Spleen (tissue), 11 donors: ENCODE data around the gene FAT1. TPM values are rescaled to one million over a fixed set of nuclear protein-coding genes. Genes with fewer than 3 reads are reported as not detected.

Experiments
- DNase-seq: peaks from one replicate; pipeline ENCODE4 v3.0.0-alpha.2; 2020
- H3K27ac ChIP-seq, 8 donors: fragments of 200-600 bp; sonication (generic) in 7 of 8; 1 replicate in 4 of 8; 2 replicates in 4 of 8; pipeline versions ENCODE4 v1.5.0 to v1.8.0; 2016 to 2021; ENCODE audit warnings: inconsistent platforms in 4 of 8, mild to moderate bottlenecking in 4 of 8, moderate library complexity in 1 of 8
- H3K27me3 ChIP-seq, 7 donors: fragments of 200-600 bp; sonication (generic) in 6 of 7; replicated peaks in 1 of 7; 1 replicate in 4 of 7; 2 replicates in 3 of 7; pipeline versions ENCODE4 v1.5.0 to v1.8.0; 2016 to 2021; ENCODE audit warnings: inconsistent platforms in 3 of 7, mild to moderate bottlenecking in 1 of 7
- H3K36me3 ChIP-seq, 6 donors: fragments of 200-600 bp; sonication (generic) in 5 of 6; 1 replicate in 4 of 6; 2 replicates in 2 of 6; pipeline versions ENCODE4 v1.5.0 to v1.8.0; 2016 to 2021; ENCODE audit warnings: inconsistent platforms in 2 of 6
- H3K4me1 ChIP-seq, 6 donors: fragments of 200-600 bp; sonication (generic) in 5 of 6; 1 replicate in 3 of 6; 2 replicates in 3 of 6; pipeline versions ENCODE4 v1.5.0 to v1.8.0; 2016 to 2021; ENCODE audit warnings: inconsistent platforms in 3 of 6
- H3K4me3 ChIP-seq, 8 donors: fragments of 200-600 bp; sonication (generic) in 7 of 8; 1 replicate in 4 of 8; 2 replicates in 4 of 8; pipeline versions ENCODE4 v1.5.0 to v1.8.0; 2016 to 2021; ENCODE audit warnings: inconsistent platforms in 4 of 8, mild to moderate bottlenecking in 4 of 8, moderate library complexity in 2 of 8
- H3K9me3 ChIP-seq, 8 donors: fragments of 200-600 bp; sonication (generic) in 7 of 8; 1 replicate in 4 of 8; 2 replicates in 4 of 8; pipeline versions ENCODE4 v1.5.0 to v1.8.0; 2016 to 2021; ENCODE audit warnings: inconsistent platforms in 4 of 8
- CTCF ChIP-seq, 11 experiments: fragments of 200-600 bp in 7 of 11; fragments of 450-650 bp in 4 of 11; sonication (generic) in 4 of 11; IDR thresholded peaks in 8 of 11; conservative IDR thresholded peaks in 3 of 11; 1 replicate in 7 of 11; 2 replicates in 4 of 11; pipeline versions ENCODE4 v1.4.0 to v1.8.0; 2016 to 2021; ENCODE audit warnings: antibody characterized with exemption in 11 of 11, inconsistent platforms in 4 of 11, mild to moderate bottlenecking in 1 of 11
- POLR2A ChIP-seq, 3 donors: fragments of 450-650 bp; IDR thresholded peaks; one replicate each; pipeline ENCODE4 v1.5.1; 2017; ENCODE audit warnings: antibody characterized with exemption in 3 of 3, mild to moderate bottlenecking in 1 of 3
- POLR2AphosphoS5 ChIP-seq, 3 donors: sonication (generic); formaldehyde crosslinking; IDR thresholded peaks; one replicate each; pipeline ENCODE4 v1.5.1; 2017; ENCODE audit warnings: antibody characterized with exemption in 3 of 3
- WGBS, 5 donors: extraction: QIAGEN DNeasy Blood & Tissue Kit in 3 of 5; methylation state at CpG; one replicate each; pipeline versions ENCODE4 v1.1.5 to v1.1.7; 2013 to 2018; 5-methylcytosine and 5-hydroxymethylcytosine counted together
- intact Hi-C: fragments of 100-400 bp; cut with DNase I; formaldehyde crosslinking; loops from one replicate; pipeline ENCODE4 v1.15.0; 2023; ENCODE audit warnings: low total_unique reads
- polyA plus RNA-seq, 3 donors: library from polyadenylated mRNA; stranded (reverse); fragments of 200-250 nt; gene quantifications; one replicate each; pipeline ENCODE4 v1.2.1, GENCODE V29; 2013
- total RNA-seq, 7 donors: library from RNA; depleted of rRNA in 3 of 7; stranded (reverse); fragments of >200 nt in 3 of 7; fragmentation: NEBNext Ultra II Directional in 4 of 7; extraction: Animal tissue kit (Norgen Biotek cat#: 25700) in 4 of 7; gene quantifications; one replicate each; pipeline versions ENCODE4 v1.1.0 to v1.2.1, GENCODE V29; 2016 to 2021
- donor health status: healthy with polysubstance abuse.
- donor health status: DM: no; HTN: no; CAD: no; lungs with moderate emphysema.
- donor health status: DM: no; HTN: no; CAD: no.
- donor health status: Bipolar disorder and iron deficiency.
- donor health status: healthy.
- donor health status: DM: no; HTN: no; CAD: no.
- donor health status: DM: yes; HTN: yes; CAD: no.

FAT1 gene
- total and polyA plus RNA-seq, 10 donors = 0.87 to 20.0 (median 4.6) TPM

- TF ChIP-seq CTCF (IDR thresholded peaks at IDR 0.05 in 8 of 11, conservative IDR thresholded peaks at IDR 0.05 in 3 of 11) (no peak), POLR2A (IDR thresholded peaks at IDR 0.05) (no peak), POLR2AphosphoS5 (IDR thresholded peaks at IDR 0.05) (no peak)
- Histone ChIP-seq H3K4me1 (no peaks in the 10 kb centered on the region), H3K4me3 (no peak overlapping the region), H3K27me3 (no peaks in the 10 kb centered on the region), H3K27ac (no peak overlapping the region), H3K36me3 (no peaks in the 10 kb centered on the region), H3K9me3 (no peaks in the 10 kb centered on the region)
- no peak for DNase-seq
- 82 to 90% (median 87%) methylated on average over 13 of the region's 13 CpGs for WGBS, 5 donors
- intact Hi-C loops = no loop called here
Observed at GRCh38 chr4:186592966-186593586, 130.6 kb downstream of the FAT1 start.

DNA sequence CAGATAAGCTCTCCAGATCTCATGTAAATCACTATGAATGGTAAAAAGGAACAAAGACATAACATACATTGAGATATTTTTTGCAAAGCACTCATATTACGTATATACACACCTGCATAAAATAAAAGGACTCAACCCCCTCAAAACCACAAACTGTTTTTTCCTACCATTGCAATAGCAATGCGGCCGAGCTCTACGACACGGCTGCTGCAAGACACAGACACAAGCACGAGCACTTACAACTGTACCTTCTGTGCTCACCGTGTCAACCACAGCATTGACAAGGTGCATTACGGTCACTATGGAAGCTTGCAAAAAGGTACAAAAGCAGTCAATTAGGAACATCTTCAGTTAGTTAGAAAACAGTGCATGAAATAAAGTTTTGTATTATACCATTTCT is 131.2 kb downstream of the FAT1 start:
- Histone ChIP-seq H3K9me3 (no peaks in the 10 kb centered on the region), H3K27me3 (no peaks in the 10 kb centered on the region), H3K4me1 (no peaks in the 10 kb centered on the region), H3K36me3 (no peaks in the 10 kb centered on the region), H3K4me3 (no peak overlapping the region), H3K27ac (no peak overlapping the region)
- intact Hi-C loops = no loop called here
- no peak for TF ChIP-seq POLR2AphosphoS5 (IDR thresholded peaks at IDR 0.05)
- no peak for TF ChIP-seq POLR2A (IDR thresholded peaks at IDR 0.05)
- no peak for TF ChIP-seq CTCF (IDR thresholded peaks at IDR 0.05 in 8 of 11, conservative IDR thresholded peaks at IDR 0.05 in 3 of 11)
- WGBS, 5 donors = 79 to 91% (median 90%) methylated on average over 8 of the region's 8 CpGs
- no peak for DNase-seq

DNA sequence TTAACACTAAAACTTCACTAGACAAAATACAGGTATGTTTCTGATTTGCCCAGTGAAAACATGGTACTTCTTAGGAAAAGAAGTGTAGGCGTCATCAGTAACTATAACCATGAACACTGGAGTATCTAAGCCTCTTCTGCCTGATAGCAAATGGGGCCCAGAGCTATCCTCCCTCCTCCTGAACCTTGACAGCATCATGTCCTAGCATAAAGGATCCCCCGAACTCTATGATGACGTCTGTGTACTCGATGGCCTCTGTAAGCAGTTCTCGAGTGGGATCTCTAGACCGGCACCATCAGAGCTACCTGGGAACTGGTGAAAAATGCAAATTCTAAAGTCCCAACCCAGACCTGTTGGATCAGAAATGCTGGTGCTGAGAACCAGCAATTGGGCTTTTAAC is 132.0 kb downstream of the FAT1 start:
- intact Hi-C loops = no loop called here
- Histone ChIP-seq H3K27me3 (no peaks in the 10 kb centered on the region), H3K9me3 (no peaks in the 10 kb centered on the region), H3K4me3 (no peak overlapping the region), H3K36me3 (no peaks in the 10 kb centered on the region), H3K27ac (no peak overlapping the region), H3K4me1 (no peaks in the 10 kb centered on the region)
- TF ChIP-seq POLR2AphosphoS5 (IDR thresholded peaks at IDR 0.05) (no peak), CTCF (IDR thresholded peaks at IDR 0.05 in 8 of 11, conservative IDR thresholded peaks at IDR 0.05 in 3 of 11) (no peak), POLR2A (IDR thresholded peaks at IDR 0.05) (no peak)
- 83 to 90% (median 85%) methylated on average over 6 of the region's 6 CpGs for WGBS, 5 donors
- DNase-seq = no peak

GRCh38 chr4:186588503-186588902 is 135.2 kb downstream of the FAT1 start:
- H3K9me3 ChIP-seq = no peaks in the 10 kb centered on the region
- no peak overlapping the region for H3K27ac ChIP-seq
- 93 to 95% (median 94%) methylated on average over 20 of the region's 20 CpGs for WGBS, 5 donors
- peak; percentile 77 for DNase-seq
- intact Hi-C loops = no loop called here
- H3K4me3 ChIP-seq = no peak overlapping the region
- TF ChIP-seq CTCF (IDR thresholded peaks at IDR 0.05 in 8 of 11, conservative IDR thresholded peaks at IDR 0.05 in 3 of 11) = no peak
- TF ChIP-seq POLR2AphosphoS5 (IDR thresholded peaks at IDR 0.05) = no peak
- no peak for TF ChIP-seq POLR2A (IDR thresholded peaks at IDR 0.05)
- no peaks in the 10 kb centered on the region for H3K36me3 ChIP-seq
- no peaks in the 10 kb centered on the region for H3K27me3 ChIP-seq
- no peaks in the 10 kb centered on the region for H3K4me1 ChIP-seq
